SU-DHL-6 (cell line): ENCODE results near the gene SNTG2.

Experiments
- EZH2phosphoT487 ChIP-seq: fragments of 200-600 bp; sonication (generic), shearing (Covaris generic); conservative IDR thresholded peaks from 2 replicates; pipeline ENCODE4 v1.6.1; 2018; ENCODE audit warnings: mild to moderate bottlenecking, antibody characterized with exemption, low read length, moderate library complexity, mixed read lengths
- TF ChIP-seq, protein P1 (sequence below): fragments of 200-600 bp; sonication (generic); IDR thresholded peaks from one replicate; pipeline ENCODE4 v1.5.1; 2017; ENCODE audit warnings: antibody characterized with exemption, mild to moderate bottlenecking, low read length, moderate library complexity; ENCODE audit not compliant: insufficient read depth, poor library complexity, severe bottlenecking

DNA sequence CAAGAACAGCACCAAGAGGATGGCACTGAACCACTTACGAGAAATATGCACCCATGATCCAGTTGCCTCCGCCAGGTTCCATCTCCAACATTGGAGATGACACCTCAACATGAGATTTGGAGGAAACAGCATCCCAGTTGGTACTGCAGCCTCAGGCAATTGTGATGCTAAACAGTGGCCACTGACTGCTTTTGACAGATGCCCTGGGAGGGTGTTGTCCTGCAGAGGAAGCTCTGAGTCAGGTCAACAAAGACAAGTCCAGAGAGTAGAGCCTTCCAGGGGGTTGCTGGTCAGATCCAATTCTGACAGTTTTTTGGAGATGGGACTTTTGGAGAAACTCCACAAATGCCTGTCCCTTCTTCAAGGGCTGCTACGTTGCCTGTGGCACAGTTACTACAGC, 82.4 kb downstream of the SNTG2 start:
- TF ChIP-seq, protein P1, sequence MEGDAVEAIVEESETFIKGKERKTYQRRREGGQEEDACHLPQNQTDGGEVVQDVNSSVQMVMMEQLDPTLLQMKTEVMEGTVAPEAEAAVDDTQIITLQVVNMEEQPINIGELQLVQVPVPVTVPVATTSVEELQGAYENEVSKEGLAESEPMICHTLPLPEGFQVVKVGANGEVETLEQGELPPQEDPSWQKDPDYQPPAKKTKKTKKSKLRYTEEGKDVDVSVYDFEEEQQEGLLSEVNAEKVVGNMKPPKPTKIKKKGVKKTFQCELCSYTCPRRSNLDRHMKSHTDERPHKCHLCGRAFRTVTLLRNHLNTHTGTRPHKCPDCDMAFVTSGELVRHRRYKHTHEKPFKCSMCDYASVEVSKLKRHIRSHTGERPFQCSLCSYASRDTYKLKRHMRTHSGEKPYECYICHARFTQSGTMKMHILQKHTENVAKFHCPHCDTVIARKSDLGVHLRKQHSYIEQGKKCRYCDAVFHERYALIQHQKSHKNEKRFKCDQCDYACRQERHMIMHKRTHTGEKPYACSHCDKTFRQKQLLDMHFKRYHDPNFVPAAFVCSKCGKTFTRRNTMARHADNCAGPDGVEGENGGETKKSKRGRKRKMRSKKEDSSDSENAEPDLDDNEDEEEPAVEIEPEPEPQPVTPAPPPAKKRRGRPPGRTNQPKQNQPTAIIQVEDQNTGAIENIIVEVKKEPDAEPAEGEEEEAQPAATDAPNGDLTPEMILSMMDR: no peak
- no peak for TF ChIP-seq EZH2phosphoT487
